H9 (cell line): Measurements from ENCODE around the gene NSG1. TPM values are rescaled to one million over a fixed set of nuclear protein-coding genes. Genes with fewer than 3 reads are reported as not detected.

Experiments
- DNase-seq: peaks from one replicate; pipeline ENCODE4 v3.0.0-alpha.2; 2017
- H2AFZ ChIP-seq: one replicate; pipeline ENCODE4 v1.6.1; 2013; ENCODE audit warnings: mild to moderate bottlenecking, low read length, control low read depth, moderate library complexity
- H2AK5ac ChIP-seq: 2 replicates; pipeline ENCODE4 v1.6.1; 2013; ENCODE audit warnings: low read length, control low read depth, mixed read lengths; ENCODE audit not compliant: insufficient read length
- H2BK120ac ChIP-seq: one replicate; pipeline ENCODE4 v1.6.1; 2013; ENCODE audit warnings: low read depth, mild to moderate bottlenecking, low read length, control low read depth, inconsistent platforms; ENCODE audit not compliant: poor library complexity, severe bottlenecking
- H2BK12ac ChIP-seq: 2 replicates; pipeline ENCODE4 v1.6.1; 2013; ENCODE audit warnings: low read length, control low read depth, mixed read lengths, low read depth; ENCODE audit not compliant: insufficient read length
- H2BK15ac ChIP-seq: 2 replicates; pipeline ENCODE4 v1.6.1; 2013; ENCODE audit warnings: low read depth, low read length, control low read depth
- H2BK20ac ChIP-seq: one replicate; pipeline ENCODE4 v1.6.1; 2013; ENCODE audit warnings: low read depth, mild to moderate bottlenecking, low read length, control low read depth, inconsistent platforms; ENCODE audit not compliant: poor library complexity, severe bottlenecking
- H2BK5ac ChIP-seq: 2 replicates; pipeline ENCODE4 v1.6.1; 2013; ENCODE audit warnings: low read length, control low read depth, mixed read lengths; ENCODE audit not compliant: insufficient read length
- H3K14ac ChIP-seq: 2 replicates; pipeline ENCODE4 v1.6.1; 2013; ENCODE audit warnings: low read length, control low read depth; ENCODE audit not compliant: insufficient read depth
- H3K18ac ChIP-seq: 2 replicates; pipeline ENCODE4 v1.6.1; 2013; ENCODE audit warnings: low read depth, mild to moderate bottlenecking, mixed read lengths, low read length, control low read depth; ENCODE audit not compliant: insufficient read length
- H3K23ac ChIP-seq: 2 replicates; pipeline ENCODE4 v1.6.1; 2013; ENCODE audit warnings: low read length, control low read depth, mixed read lengths, low read depth; ENCODE audit not compliant: insufficient read length
- H3K23me2 ChIP-seq: 2 replicates; pipeline ENCODE4 v1.6.1; 2013; ENCODE audit warnings: low read depth, mild to moderate bottlenecking, mixed read lengths, low read length, control low read depth; ENCODE audit not compliant: insufficient read length, poor library complexity, severe bottlenecking
- H3K27ac ChIP-seq: 2 replicates; pipeline ENCODE4 v1.5.1; 2013; ENCODE audit warnings: low read length, control low read depth, mixed read lengths, low read depth; ENCODE audit not compliant: insufficient read length
- H3K27me3 ChIP-seq: 2 replicates; pipeline ENCODE4 v1.6.1; 2013; ENCODE audit warnings: low read length, control low read depth, inconsistent platforms; ENCODE audit not compliant: insufficient read depth
- H3K4ac ChIP-seq: 2 replicates; pipeline ENCODE4 v1.6.1; 2013; ENCODE audit warnings: low read depth, mild to moderate bottlenecking, control low read depth, inconsistent platforms, low read length, moderate library complexity
- H3K4me1 ChIP-seq: 2 replicates; pipeline ENCODE4 v1.6.1; 2013; ENCODE audit warnings: low read length, control low read depth, inconsistent platforms; ENCODE audit not compliant: insufficient read depth
- H3K4me2 ChIP-seq: 2 replicates; pipeline ENCODE4 v1.6.1; 2013; ENCODE audit warnings: low read length, control low read depth, mixed read lengths; ENCODE audit not compliant: insufficient read length, insufficient read depth
- H3K56ac ChIP-seq: 2 replicates; pipeline ENCODE4 v1.6.1; 2013; ENCODE audit warnings: low read depth, mild to moderate bottlenecking, mixed read lengths, low read length, control low read depth; ENCODE audit not compliant: insufficient read length
- H3K79me1 ChIP-seq: 2 replicates; pipeline ENCODE4 v1.6.1; 2013; ENCODE audit warnings: low read depth, mild to moderate bottlenecking, moderate library complexity, low read length, control low read depth, inconsistent platforms; ENCODE audit not compliant: insufficient read depth, poor library complexity, severe bottlenecking
- H3K79me2 ChIP-seq: 2 replicates; pipeline ENCODE4 v1.6.1; 2013; ENCODE audit warnings: low read length, control low read depth, inconsistent platforms; ENCODE audit not compliant: insufficient read depth
- H3K9ac ChIP-seq: 2 replicates; pipeline ENCODE4 v1.6.1; 2013; ENCODE audit warnings: low read length, control low read depth, mixed read lengths; ENCODE audit not compliant: insufficient read length; ENCODE audit errors: extremely low read depth
- H3K9me3 ChIP-seq: one replicate; pipeline ENCODE4 v1.6.1; 2013; ENCODE audit warnings: low read depth, low read length, inconsistent platforms; ENCODE audit not compliant: control insufficient read depth
- H3T11ph ChIP-seq: one replicate; pipeline ENCODE4 v1.6.1; 2013; ENCODE audit warnings: mild to moderate bottlenecking, low read length, control low read depth, inconsistent platforms
- H4K20me1 ChIP-seq: one replicate; pipeline ENCODE4 v1.6.1; 2013; ENCODE audit not compliant: control insufficient read depth, insufficient read length, insufficient read depth
- H4K5ac ChIP-seq: 2 replicates; pipeline ENCODE4 v1.6.1; 2013; ENCODE audit warnings: low read depth, mild to moderate bottlenecking, mixed read lengths, low read length, control low read depth; ENCODE audit not compliant: insufficient read length
- H4K8ac ChIP-seq: replicated peaks from 2 replicates; pipeline ENCODE4 v1.6.1; 2013; ENCODE audit warnings: low read length, control low read depth, mixed read lengths, low read depth; ENCODE audit not compliant: insufficient read length
- H4K91ac ChIP-seq: 2 replicates; pipeline ENCODE4 v1.6.1; 2013; ENCODE audit warnings: low read depth, mild to moderate bottlenecking, moderate library complexity, mixed read lengths, low read length, control low read depth; ENCODE audit not compliant: insufficient read length
- H3K27ac Mint-ChIP-seq, 3 experiments: 2 replicates in 2 of 3; 3 replicates in 1 of 3; pipeline ENCODE4 v1.8.0; 2020 to 2021; ENCODE audit warnings: mixed read lengths in 3 of 3, mild to moderate bottlenecking in 1 of 3, moderate library complexity in 1 of 3
- H3K27me3 Mint-ChIP-seq: 2 replicates; pipeline ENCODE4 v1.8.0; 2021; ENCODE audit warnings: low read depth, mild to moderate bottlenecking, moderate library complexity, mixed read lengths
- H3K36me3 Mint-ChIP-seq, 3 experiments: 2 replicates in 2 of 3; 3 replicates in 1 of 3; pipeline ENCODE4 v1.8.0; 2020 to 2021; ENCODE audit warnings: low read depth in 3 of 3, mixed read lengths in 3 of 3; ENCODE audit not compliant: insufficient read depth in 1 of 3
- H3K4me1 Mint-ChIP-seq, 2 experiments: 2 replicates each; pipeline ENCODE4 v1.8.0; 2020; ENCODE audit warnings: mixed read lengths in 2 of 2
- H3K4me3 Mint-ChIP-seq, 2 experiments: 2 replicates in 1 of 2; 3 replicates in 1 of 2; pipeline ENCODE4 v1.8.0; 2020 to 2021; ENCODE audit warnings: mild to moderate bottlenecking in 2 of 2, mixed read lengths in 2 of 2, moderate library complexity in 1 of 2
- H3K9me3 Mint-ChIP-seq, 2 experiments: 2 replicates in 1 of 2; 3 replicates in 1 of 2; pipeline ENCODE4 v1.8.0; 2020; ENCODE audit warnings: mild to moderate bottlenecking in 2 of 2, mixed read lengths in 2 of 2, moderate library complexity in 1 of 2
- CTCF ChIP-seq: fragments of 200-600 bp; sonication (generic); conservative IDR thresholded peaks from 3 replicates; pipeline ENCODE4 v1.8.0; 2021; ENCODE audit warnings: antibody characterized with exemption, mild to moderate bottlenecking
- WGBS: extraction: QIAGEN DNeasy Blood & Tissue Kit; methylation state at CpG from one replicate; pipeline ENCODE4 v1.1.7; 2013; ENCODE audit warnings: missing lambda C conversion rate, low lambda C conversion rate, mixed read lengths; ENCODE audit not compliant: insufficient read length; ENCODE audit errors: extremely low coverage; 5-methylcytosine and 5-hydroxymethylcytosine counted together
- total RNA-seq: library from RNA; stranded (reverse); gene quantifications from 2 replicates; pipeline ENCODE4 v1.2.1, GENCODE V29; 2021

The NSG1 gene
- total RNA-seq, 1 experiment from 2014 or later, result 9.3 TPM

- Histone ChIP-seq H3K14ac (no peak overlapping the region), H3K23me2 (no peaks in the 10 kb centered on the region), H2BK12ac (no peak overlapping the region), H3K4me1 (no peaks in the 10 kb centered on the region), H2BK20ac (no peak overlapping the region), H4K5ac (no peak overlapping the region), H2BK5ac (no peak overlapping the region), H2AK5ac (no peak overlapping the region), H3K23ac (no peak overlapping the region), H3K27ac (no peak overlapping the region), H2BK15ac (no peak overlapping the region), H3K4me2 (no peak overlapping the region), H3K9me3 (no peaks in the 10 kb centered on the region), H3K27me3 (no peaks in the 10 kb centered on the region), H3K18ac (no peak overlapping the region), H3K56ac (no peak overlapping the region), H2AFZ (no peak overlapping the region), H3T11ph (no peak overlapping the region), H3K79me1 (no peaks in the 10 kb centered on the region), H3K9ac (no peak overlapping the region), H4K91ac (no peak overlapping the region), H4K20me1 (no peaks in the 10 kb centered on the region), H2BK120ac (no peak overlapping the region), H3K79me2 (no peaks in the 10 kb centered on the region), H3K4ac (no peak overlapping the region), H4K8ac (no peak overlapping the region)
- no peaks in the 10 kb centered on the region for H3K27me3 Mint-ChIP-seq
- H3K36me3 Mint-ChIP-seq, result peaks cover 7 to 9% (median 8%) of the 10 kb centered on the region in 3 experiments; a peak in 4 of 7 replicates
- H3K4me1 Mint-ChIP-seq, result no peaks in the 10 kb centered on the region
- no CpG with 5 or more reads among the region's 13 CpGs for WGBS
- no peak for DNase-seq
- H3K9me3 Mint-ChIP-seq, result no peaks in the 10 kb centered on the region; a peak in 2 of 5 replicates
- H3K27ac Mint-ChIP-seq, result no peak overlapping the region
- H3K4me3 Mint-ChIP-seq, result no peak overlapping the region
- TF ChIP-seq CTCF, result no peak
These were observed 51.0 kb downstream of the NSG1 start for GRCh38 chr4:4437798-4438470.
